Cortex of kidney (tissue), 1 donor: Measurements from ENCODE around the gene UBR2.
"Not testable (repeated sequence)": the region's sequence is repeated elsewhere in the genome, so short reads cannot be mapped to it uniquely, and the experiment has no call there.

ENCODE experiments used
- DNase-seq: peaks from one replicate; lab custom pipeline; 2025; lab: John Stamatoyannopoulos, UW

UBR2 gene

DNA sequence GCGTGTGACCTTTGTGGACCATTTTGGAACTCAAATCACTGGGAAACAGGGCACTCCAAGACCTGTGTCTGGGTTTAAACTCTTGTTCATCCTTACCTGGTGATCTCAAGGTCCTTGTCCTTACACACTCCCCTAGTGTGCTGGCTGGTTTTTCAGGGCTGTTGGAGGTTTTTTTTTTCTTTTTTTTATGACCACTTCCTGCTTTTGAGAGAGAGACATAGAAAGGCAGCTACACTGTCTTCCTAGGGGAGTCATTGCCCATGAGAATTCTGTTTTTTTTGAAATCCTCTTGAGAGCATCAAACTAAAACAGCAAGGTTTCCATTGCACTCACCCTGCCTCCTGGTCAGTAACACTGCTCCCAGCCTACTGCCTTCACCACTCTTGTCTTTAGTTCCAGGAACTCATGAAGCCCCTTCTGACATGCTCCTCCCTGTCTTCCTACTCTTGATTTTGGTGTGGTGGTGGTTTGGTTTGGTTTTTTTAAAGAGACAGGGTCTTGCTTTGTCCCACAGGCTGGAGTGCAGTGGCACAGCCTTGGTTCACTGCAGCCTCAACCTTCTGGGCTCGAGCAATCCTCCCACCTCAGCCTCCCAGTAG, 130.0 kb downstream of the UBR2 start:
- no peak for DNase-seq

DNA sequence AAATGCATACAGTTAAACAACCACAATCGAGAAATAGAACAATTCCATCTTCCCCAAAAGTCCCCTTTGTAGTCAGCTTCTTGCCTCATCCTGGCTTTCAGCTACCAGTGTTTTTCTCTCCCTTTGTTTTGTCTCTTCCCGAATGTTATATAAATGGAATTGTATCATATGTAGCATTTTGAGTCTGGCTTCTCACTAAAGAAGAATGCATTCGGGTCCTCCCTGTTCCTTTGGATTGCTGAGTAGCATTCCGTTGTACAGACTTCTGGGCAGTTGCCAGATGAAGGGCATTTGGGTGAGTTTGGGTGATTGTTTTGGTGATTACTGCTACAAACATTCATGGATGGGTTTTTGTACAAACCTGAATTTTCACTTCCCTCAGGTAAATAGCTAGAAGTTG, 130.8 kb downstream of the UBR2 start:
- DNase-seq = no peak

DNA sequence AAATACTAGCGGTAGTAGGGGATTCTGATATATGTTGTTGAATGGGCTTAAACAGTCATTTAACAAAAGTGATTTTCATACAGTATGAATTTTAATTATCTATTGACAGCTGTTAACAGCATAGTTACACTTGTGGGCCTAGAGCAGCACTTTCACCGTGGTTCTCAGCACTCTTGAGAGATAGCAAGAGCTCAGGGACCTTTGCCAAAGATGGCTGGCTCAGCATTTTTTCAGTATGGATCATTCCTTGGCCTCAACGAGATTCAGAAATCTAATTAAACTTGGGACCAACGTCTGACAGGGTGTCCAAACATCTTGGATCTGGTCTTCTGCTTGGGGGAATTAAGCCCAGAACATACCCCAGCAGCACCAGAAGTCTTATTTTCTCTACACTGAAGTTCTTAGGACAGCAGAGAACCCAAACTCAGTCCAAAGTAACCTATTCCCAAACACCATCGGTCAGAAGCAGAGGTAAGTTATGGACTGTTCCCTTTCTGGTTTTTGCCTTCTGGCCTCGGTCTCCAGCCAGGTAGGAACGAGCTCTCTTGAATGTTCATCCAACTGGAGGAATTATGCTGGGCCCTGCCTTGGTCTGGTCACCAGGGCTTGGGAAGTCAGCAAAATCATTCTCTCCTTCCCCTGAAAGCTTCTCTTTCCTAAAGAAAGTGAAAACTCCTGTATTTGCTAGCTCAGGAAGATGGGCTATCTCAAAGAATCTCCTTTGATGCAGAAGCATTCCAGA, 132.9 kb downstream of the UBR2 start:
- DNase-seq = no peak

DNA sequence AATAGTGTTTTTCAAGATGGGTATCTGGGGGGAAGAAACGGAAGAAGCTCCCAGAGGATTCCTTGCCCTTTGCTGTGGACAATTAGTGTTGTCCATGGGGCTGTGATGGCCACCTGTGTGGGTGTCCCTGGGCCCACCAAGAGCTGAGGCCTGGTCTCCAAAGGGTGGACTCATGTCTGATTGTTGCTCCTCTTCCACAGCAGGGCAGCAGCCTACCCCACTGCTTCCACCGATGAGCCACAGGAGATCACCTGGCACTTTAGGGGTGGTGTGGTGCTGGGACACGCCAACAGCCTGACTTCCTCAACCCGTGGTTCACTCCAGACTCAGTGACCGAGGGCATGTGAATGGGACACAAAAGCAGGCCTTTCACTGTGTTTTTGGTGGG, 133.4 kb downstream of the UBR2 start:
- no peak for DNase-seq

DNA sequence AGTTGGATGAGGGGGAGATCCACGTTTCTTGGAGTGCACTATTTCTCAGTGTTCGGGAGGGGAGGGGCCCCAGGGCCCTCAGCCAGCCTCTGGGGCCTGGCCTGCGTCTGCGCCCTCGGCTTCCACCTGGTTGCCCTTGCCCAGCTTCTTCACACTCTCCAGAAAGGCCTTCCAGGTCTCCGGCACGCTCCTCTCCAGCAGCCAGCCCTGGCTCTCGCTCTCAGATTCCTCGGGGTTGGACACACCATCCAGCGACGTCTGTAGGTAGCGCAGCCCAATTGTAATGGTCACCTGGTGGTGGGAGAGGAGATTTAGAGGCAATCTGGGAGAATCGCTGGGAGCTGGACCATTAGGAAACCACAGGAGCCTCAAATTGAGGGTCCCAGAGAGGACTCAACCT, 134.4 kb downstream of the UBR2 start:
- no peak for DNase-seq

DNA sequence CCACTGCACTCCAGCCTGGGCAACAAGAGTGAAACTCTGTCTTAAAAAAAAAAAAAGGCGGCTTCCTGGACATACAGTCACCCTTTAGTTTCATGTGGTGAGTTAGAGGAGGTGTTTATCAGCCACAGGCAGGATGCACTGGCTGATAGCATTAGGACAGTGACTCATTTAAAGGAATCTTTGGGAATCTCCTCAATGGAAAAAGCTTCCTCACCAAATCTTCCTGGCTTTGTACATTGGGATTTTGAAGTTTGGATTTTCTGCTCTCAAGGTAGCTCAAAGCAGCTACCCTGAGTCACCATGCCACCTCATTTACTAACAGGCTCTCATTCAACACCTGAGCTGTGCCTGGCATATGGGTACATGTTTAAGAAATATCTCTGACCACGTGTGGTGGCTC, 138.4 kb downstream of the UBR2 start:
- DNase-seq = no peak

DNA sequence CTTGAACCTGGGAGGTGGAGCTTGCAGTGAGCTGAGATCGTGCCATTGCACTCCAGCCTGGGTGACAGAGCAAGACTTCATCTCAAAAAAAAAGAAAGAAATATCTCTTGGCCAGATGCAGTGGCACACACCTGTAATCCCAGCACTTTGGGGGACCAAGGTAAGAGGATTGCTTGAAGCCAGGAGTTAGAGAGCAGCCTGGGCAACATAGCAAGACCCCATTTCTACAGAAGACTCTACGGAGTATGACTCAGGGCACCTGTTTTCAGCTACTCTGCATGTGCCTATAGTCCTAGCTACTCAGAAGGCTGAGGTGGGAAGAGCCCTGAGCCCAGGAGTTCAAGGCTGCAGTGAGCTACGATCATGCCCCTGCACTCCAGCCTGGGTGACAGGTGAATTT, 139.0 kb downstream of the UBR2 start:
- DNase-seq = not testable (repeated sequence)

DNA sequence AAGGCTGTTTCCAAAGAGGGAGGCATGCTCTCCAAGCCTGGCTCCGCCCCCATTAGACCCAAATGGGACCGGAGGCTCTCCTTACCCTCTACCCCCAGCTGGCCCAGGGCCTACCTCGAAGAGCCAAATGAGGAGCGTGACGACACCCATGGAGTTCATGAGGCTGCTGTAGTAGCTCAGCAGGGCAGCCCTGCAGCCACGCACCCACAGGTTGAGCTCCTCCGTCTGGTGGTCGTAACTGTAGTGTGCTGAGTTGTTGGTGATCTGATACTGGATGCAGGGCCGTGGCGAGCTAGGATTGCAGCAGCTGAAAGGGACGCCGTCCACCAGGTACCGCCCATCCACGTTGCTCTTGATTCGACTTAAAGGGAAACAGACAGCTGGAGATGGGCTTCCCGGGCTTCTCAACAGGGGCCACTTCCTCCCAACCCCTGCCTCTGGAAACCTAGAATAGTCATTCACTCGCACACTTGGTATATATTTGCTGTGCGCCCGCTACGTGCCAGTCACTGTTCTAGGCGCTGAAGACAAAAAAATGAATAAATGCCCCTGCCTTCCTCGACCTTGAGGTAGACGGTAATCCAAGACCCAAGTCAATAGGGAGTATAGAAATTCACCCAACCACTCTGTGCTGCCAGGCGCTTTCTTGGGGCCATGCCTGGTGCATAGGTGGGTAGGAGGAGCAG, 140.6 kb downstream of the UBR2 start:
- DNase-seq = no peak

DNA sequence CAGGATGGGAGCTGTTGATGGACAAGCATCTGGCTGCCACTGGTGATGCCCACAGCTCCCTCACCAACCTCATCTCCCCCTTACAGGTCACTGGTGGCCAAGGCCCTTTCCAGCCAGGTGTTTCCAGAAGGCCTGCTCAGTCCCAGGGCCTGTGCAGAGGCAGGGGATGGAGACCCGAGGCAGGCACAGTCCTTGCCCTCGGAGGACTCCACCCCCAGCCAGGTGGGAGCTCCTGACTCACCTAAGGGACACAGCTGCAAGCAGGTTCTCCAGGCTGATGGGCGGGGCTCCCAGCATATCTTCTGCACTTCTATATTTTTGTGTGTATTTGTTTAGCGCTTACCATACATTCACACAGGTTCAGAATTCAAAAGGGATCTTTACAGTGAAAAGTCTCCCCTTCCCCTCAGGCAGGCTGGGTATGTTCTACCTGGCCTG, 141.1 kb downstream of the UBR2 start:
- no peak for DNase-seq

DNA sequence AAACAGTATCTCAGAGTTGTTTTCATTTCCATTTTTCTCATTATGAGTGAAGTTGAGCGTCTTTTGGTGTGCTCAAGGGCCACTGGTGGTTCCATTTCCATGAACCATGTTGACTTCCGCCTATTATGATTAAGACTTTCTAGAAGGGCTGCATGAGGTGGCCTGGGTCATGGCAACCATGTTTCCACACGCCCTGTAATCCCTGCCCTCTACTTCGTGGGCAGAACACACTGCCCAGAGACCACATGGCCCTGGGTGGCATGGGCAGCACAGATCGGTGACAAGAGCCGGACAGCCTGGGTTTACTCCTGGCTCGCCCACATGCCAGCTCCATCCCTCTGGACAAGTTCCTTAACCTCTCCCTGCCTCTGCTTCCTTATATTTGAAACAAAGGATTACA, 143.8 kb downstream of the UBR2 start:
- no peak for DNase-seq

DNA sequence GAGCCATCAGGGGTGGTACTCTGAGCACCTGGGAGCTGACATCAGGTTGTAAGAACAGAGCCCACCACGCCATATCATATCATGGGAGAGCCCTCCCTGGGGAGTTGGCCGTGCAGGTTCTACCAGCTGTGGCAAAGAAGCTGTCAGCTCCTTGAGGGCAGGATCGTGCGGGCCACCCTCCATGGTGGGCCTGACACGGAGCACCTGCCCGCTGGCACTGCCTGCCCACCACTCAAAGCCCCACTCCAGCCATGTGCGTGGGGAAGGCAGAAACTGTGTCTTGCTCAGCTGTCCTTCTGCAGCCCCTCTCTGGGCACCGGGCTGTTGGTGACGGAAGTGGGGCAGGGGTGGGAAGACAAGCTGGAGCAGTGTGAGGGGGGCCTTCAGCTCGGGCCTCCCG, 144.3 kb downstream of the UBR2 start:
- no peak for DNase-seq

DNA sequence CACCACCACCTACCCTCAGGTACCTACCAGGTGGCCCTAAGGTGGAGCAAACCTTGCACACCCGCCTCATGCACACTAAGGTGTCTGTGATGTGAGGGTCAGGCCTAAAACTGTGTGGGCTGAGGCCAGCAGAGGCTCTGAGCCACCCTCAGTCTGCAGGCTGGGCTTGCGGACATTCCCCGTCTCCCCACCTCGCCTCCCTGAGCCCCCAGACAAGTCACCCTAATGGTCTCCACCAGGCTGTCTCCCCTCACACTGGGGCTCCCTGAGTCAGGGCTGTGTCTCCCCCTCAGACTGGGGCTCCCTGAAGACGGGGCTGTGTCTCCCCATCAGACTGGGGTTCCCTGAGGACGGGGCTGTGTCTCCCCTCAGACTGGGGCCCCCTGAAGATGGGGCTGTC, 146.0 kb downstream of the UBR2 start:
- DNase-seq = no peak

DNA sequence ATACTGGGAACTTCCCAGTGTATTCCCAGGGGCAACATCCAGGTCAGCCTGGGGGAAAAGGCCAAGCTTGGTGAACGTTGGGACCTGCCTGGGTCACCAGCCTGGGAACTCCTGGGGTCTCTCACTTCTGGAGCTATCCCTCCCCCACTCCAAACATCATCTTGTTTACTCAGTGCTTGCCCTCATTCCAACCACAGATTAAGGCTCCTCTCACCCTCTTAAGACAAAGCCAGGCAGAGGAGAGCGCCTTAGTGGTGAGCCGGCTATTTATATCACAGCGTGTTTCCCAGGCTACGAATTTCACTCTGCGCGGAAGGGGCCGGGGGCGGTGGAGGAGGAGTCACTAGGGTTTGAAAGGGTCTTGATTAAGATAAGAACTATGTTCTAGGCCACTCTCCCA, 146.5 kb downstream of the UBR2 start:
- DNase-seq = no peak

DNA sequence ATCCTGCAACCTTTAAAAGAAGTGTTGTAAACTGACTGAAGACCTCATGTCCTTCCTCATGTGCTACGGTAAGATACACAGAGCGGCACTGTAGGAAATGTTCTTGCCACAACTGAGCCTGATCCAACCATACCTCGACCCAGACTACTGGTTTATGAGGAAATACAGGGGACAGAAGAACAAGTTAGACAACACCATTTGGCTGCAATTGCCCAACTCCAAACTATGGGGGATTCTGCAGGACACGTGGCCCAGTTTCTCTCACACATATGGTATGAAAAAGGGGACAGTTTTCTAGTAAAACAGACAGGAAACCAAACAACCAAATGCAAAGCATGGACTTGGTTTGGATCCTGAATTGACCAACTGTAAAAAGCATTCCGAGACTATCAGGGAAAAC, 148.1 kb downstream of the UBR2 start:
- DNase-seq = no peak

DNA sequence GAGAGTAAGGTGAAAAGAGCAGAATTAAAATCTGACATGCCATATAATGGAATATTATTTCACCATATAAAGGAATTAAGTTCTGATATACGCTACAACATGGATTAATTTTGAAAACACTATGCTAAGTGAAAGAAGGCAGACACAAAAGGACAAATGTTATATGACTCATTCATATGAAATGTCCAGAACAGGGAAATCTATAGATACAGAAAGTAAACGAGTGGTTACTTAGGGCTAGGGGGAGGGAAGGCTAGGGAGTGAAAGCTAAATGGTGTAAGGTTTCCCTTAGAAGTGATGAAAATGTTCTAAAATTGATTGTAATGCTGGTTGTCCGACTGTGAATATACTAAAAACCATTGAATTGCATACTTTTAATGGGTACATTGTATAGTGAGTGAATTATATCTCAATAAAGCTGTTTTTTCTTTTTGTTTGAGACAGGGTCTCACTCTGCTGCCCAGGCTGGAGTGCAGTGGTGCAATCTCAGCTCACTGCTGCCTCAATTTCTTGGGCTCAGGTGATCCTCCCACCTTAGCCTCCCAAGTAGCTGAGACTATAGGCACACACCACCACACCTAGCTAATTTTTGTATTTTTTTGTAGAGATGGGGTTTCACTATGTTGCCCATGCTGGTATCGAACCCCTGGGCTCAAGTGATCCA, 150.4 kb downstream of the UBR2 start:
- DNase-seq = no peak

DNA sequence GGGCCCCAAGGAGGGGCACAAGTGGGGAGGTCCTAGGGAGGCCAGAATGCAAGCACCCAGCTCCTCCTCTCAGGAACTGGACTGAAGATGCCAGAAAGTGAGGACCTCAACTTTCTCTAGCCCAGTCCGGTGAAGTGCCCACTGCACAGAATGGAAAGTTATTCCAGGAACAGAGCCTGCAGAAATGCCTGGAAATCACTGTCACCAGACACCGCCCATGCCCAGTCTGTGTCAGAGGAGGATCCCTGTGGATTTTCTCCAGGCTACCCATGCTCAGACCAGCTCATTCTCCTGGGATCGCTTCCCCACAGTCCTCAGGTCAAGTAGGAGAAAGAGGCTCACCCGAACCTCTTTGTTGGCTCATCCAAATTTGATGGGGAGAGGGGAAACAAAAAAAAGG, 152.0 kb downstream of the UBR2 start:
- DNase-seq = no peak

DNA sequence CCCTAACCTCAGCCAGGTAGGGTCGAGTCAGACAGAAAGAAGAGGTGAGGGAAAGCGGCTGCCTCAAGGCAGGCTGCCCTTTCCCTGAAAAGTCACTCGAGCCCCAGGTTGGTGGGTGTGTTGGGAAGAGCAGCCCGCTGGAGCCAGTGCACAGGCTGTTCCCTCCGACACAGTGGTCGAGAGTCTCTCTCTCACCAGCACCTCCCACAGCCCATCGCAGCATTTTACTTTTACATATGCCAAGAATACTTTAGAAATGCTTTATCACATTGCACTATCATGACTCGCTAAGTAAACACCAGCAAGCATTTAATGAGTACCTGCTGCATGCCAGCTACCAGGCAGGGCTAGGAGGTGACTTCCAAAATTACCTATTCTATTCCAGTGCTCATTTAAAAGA, 156.9 kb downstream of the UBR2 start:
- DNase-seq = no peak

DNA sequence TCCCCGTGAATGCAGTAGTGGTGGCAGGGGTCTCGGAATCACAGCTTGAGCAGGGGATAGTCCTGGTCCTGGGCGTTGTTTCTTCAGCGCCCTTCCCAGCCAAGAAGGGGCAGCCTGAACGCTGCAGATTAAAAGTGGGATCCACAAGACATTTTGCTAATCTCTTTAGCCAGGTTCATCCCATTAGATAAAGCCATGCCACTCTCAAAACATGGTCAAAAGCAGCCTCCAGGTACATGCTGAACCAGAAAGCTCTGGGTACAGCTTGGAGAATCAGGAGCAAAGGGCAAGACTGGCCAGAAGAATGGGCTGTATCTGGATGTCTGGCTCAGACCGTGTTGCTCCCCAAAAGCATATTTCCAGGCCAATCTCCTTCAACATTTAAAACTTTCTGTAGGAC, 158.7 kb downstream of the UBR2 start, which contains the start of gene PRPH2:
TSS of gene PRPH2 (minus strand) at position 101 of the 400 bp plus-strand sequence. CDS start 263 bp downstream, outside the sequence.
- no peak for DNase-seq

DNA sequence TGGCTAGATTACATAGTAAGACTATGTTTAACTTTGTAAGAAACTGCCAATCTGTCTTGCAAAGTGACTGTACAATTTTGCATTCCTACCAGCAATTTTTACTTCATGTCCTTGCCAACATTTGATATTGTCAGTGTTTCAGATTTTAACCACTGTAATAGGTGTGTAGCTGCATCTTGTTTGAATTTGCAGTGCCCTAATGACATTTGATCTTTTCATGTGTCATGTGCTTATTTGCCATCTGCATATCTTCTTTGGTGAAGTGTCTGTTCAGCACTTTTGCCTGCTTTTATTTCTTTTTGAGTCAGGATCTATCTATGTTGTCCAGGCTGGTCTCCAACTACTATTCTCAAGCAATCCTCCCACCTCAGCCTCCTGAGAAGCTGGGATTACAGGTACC, 161.0 kb downstream of the UBR2 start:
- no peak for DNase-seq

DNA sequence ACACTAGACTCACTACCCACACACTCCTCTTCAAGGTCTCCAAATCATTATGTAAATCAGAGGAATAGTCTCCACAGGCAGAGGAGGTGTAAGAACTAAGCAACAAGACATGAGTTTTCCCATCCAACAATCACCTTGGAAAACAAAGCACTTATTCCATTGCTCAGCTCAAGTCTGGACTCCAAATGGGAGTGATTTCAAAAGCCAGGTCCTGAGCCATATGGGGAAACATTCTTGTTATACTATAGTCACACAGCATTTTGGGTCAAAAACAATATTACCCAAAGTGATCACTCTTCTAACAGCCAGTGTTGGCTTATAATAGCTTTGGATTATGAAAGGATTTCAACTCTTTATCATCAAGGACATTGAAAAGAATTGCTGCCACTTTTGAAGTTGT, 162.2 kb downstream of the UBR2 start:
- no peak for DNase-seq

DNA sequence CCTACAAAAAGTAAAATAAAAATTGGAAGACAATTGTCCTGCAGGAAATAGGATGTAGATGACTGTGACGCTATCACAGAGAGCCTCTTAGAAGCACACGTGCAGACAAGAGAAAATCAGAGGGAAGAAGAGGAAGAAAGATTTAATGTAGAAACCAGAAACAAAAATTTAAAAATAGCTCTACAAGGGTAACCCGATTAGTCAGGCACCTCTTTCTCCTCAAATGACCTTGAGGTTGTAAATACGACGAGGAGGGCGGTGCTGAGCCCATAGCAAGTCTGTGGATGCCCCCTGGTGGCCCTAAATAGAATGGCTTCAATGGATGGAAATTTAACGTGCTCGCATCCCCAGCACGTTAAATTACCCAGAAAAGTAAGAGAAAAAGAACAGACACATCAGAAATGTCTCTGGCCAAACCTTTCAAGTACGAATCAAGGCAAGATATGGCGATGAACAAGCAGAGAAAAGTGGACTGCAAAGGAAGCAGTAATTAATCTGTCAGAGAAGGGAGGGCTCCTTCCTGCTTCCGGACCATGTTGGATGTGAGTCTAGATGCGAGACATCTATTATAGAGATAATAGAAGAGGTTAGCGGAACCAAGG, 162.8 kb downstream of the UBR2 start:
- no peak for DNase-seq

DNA sequence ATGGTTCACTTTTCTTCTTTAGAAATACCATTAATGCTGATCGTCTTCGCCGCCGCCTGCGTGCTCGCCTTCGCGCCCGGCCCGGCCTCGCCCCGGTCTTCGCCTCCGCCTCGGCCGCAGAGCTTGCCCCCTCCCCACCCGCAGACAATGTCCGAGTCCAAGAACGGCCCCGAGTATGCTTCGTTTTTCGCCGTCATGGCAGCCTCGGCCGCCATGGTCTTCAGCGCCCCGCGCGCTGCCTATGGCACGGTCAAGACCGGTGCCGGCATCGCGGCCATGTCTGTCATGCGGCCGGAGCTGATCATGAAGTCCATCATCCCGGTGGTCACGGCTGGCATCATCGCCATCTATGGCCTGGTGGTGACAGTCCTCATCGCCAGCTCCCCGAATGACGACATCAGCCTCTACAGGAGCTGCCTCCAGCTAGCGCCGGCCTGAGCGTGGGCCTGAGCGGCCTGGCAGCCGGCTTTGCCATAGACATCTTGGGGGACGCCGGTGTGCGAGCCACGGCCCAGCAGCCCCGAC, 163.3 kb downstream of the UBR2 start:
- no peak for DNase-seq
